Endothelial cell of umbilical vein (primary cell): ENCODE data around the gene YARS2. TPM values are rescaled to one million over a fixed set of nuclear protein-coding genes. Genes with fewer than 3 reads are reported as not detected.

Experiments
- BruUV-seq: library from RNA; stranded (reverse); fragments of 400-500 nt; replicated peaks from 2 replicates; lab custom pipeline; 2021; lab: Mats Ljungman, UMichigan
- CTCF ChIA-PET: fragments of 300-600, 350-600 bp; sonication (Branson Sonifier 250); formaldehyde crosslinking; loops from one replicate; lab custom pipeline; 2021; ENCODE audit warnings: antibody characterized with exemption, inconsistent platforms; lab: Charles Lee
- POLR2A ChIA-PET: fragments of 300-600, 350-600 bp; sonication (Branson Sonifier 250); formaldehyde crosslinking; loops from one replicate; lab custom pipeline; 2021; ENCODE audit warnings: antibody characterized with exemption, inconsistent platforms; lab: Charles Lee
- DNase-seq: peaks from one replicate; pipeline ENCODE4 v3.0.0-alpha.2; 2011; ENCODE audit warnings: low read depth, low spot score
- FAIRE-seq: peaks from 2 replicates; lab custom pipeline; 2011; peaks lifted over from hg19 to GRCh38; lab: Jason Lieb, UNC
- H2AFZ ChIP-seq: 2 replicates; pipeline ENCODE4 v1.6.0; 2012; ENCODE audit warnings: low read depth, low read length, control low read depth, inconsistent platforms
- H3K27ac ChIP-seq: 2 replicates; pipeline ENCODE4 v1.5.1; 2011; ENCODE audit warnings: low read depth, mild to moderate bottlenecking, control low read depth, low read length, moderate library complexity; ENCODE audit not compliant: insufficient read depth
- H3K27me3 ChIP-seq, 2 experiments: 2 replicates each; pipeline versions ENCODE4 v1.6.0 to v1.6.1; 2011; ENCODE audit warnings: low read length in 2 of 2, mixed read lengths in 1 of 2; ENCODE audit not compliant: control insufficient read depth in 2 of 2, insufficient read depth in 2 of 2
- H3K36me3 ChIP-seq, 2 experiments: 2 replicates in 1 of 2; 3 replicates in 1 of 2; pipeline ENCODE4 v1.5.1; 2011; ENCODE audit warnings: low read length in 2 of 2, mild to moderate bottlenecking in 1 of 2, moderate library complexity in 1 of 2; ENCODE audit not compliant: control insufficient read depth in 2 of 2, insufficient read depth in 2 of 2; ENCODE audit errors: extremely low read depth in 1 of 2
- H3K4me1 ChIP-seq: 3 replicates; pipeline ENCODE4 v1.5.1; 2011; ENCODE audit warnings: mild to moderate bottlenecking, low read length; ENCODE audit not compliant: control insufficient read depth, insufficient read depth; ENCODE audit errors: extremely low read depth
- H3K4me2 ChIP-seq: 2 replicates; pipeline ENCODE4 v1.6.1; 2011; ENCODE audit warnings: low read length, control low read depth, mixed read lengths; ENCODE audit not compliant: insufficient read depth
- H3K4me3 ChIP-seq, 3 experiments: fragments of 200-600 bp in 1 of 3; sonication (generic), shearing (Covaris generic) in 1 of 3; replicated peaks in 1 of 3; 2 replicates each; pipeline ENCODE4 v1.5.1; 2011 to 2016; ENCODE audit warnings: control low read depth in 3 of 3, low read length in 3 of 3, mild to moderate bottlenecking in 2 of 3, inconsistent platforms in 1 of 3, low read depth in 1 of 3, moderate library complexity in 1 of 3; ENCODE audit not compliant: insufficient read depth in 1 of 3
- H3K79me2 ChIP-seq: 2 replicates; pipeline ENCODE4 v1.6.0; 2012; ENCODE audit warnings: low read length, inconsistent platforms; ENCODE audit not compliant: control insufficient read depth, insufficient read depth
- H3K9ac ChIP-seq: replicated peaks from 2 replicates; pipeline ENCODE3; 2011; ENCODE audit warnings: low read length, control low read depth; ENCODE audit not compliant: insufficient read depth; ENCODE audit errors: extremely low read depth
- H3K9me1 ChIP-seq: replicated peaks from 3 replicates; pipeline ENCODE4 v1.6.0; 2011; ENCODE audit warnings: mild to moderate bottlenecking, low read length; ENCODE audit not compliant: control insufficient read depth, insufficient read depth; ENCODE audit errors: extremely low read depth
- H3K9me3 ChIP-seq: replicated peaks from 2 replicates; pipeline ENCODE4 v1.5.1; 2012; ENCODE audit warnings: low read length, inconsistent platforms; ENCODE audit not compliant: control insufficient read depth, insufficient read depth
- H4K20me1 ChIP-seq: replicated peaks from 2 replicates; pipeline ENCODE3; 2011; ENCODE audit warnings: mild to moderate bottlenecking, low read length; ENCODE audit not compliant: control insufficient read depth, insufficient read depth; ENCODE audit errors: extremely low read depth
- EZH2 ChIP-seq: IDR thresholded peaks from 2 replicates; pipeline ENCODE4 v1.6.1; 2012; ENCODE audit warnings: borderline replicate concordance, low read depth, mild to moderate bottlenecking, moderate library complexity, low read length, inconsistent platforms; ENCODE audit not compliant: severe bottlenecking
- FOS ChIP-seq: IDR thresholded peaks from 2 replicates; pipeline ENCODE4 v1.6.1; 2011; ENCODE audit warnings: mild to moderate bottlenecking, low read length, moderate library complexity, borderline replicate concordance; ENCODE audit not compliant: insufficient read depth
- GATA2 ChIP-seq: IDR thresholded peaks from 2 replicates; pipeline ENCODE4 v1.7.0; 2011; ENCODE audit warnings: low read depth, mild to moderate bottlenecking, moderate library complexity, mixed read lengths, low read length; ENCODE audit not compliant: insufficient read length, insufficient read depth
- JUN ChIP-seq: IDR thresholded peaks from 2 replicates; pipeline ENCODE4 v1.6.1; 2011; ENCODE audit warnings: borderline replicate concordance, low read depth; ENCODE audit not compliant: insufficient read length, insufficient read depth
- MYC ChIP-seq: IDR thresholded peaks from one replicate; pipeline ENCODE4 v1.6.1; 2011; ENCODE audit warnings: mild to moderate bottlenecking, low read depth, low read length
- POLR2A ChIP-seq: IDR thresholded peaks from 2 replicates; pipeline ENCODE4 v1.6.1; 2012; ENCODE audit warnings: low read depth, mild to moderate bottlenecking, control low read depth, low read length
- POLR2AphosphoS5 ChIP-seq: IDR thresholded peaks from 2 replicates; pipeline ENCODE4 v1.6.1; 2012; ENCODE audit warnings: low read depth, mild to moderate bottlenecking, control low read depth, low read length, moderate library complexity; ENCODE audit not compliant: insufficient read depth
- dilution Hi-C: fragments of 300-500 bp; cut with MboI; formaldehyde crosslinking; loops from one replicate; pipeline ENCODE4 v1.15.0; 2019; ENCODE audit warnings: low sequenced_read_pairs; ENCODE audit not compliant: extremely low pct_ligation_motif_present
- intact Hi-C: fragments of 100-400 bp; cut with micrococcal nuclease; formaldehyde crosslinking; loops from one replicate; pipeline ENCODE4 v1.10.0; 2022
- polyA plus RNA-seq, 4 experiments: library from polyadenylated mRNA; depleted of rRNA in 3 of 4; stranded (reverse) in 3 of 4; unstranded in 1 of 4; fragments of >200 nt; gene quantifications; 2 replicates each; pipeline versions ENCODE4 v1.2.1 to v1.2.3, GENCODE V29; 2011 to 2012; ENCODE audit warnings: missing spikeins in 1 of 4
- total RNA-seq: library from RNA; stranded (reverse); gene quantifications from 2 replicates; pipeline ENCODE4 v1.2.3, GENCODE V29; 2021
- TF ChIP-seq, protein P1 (sequence below): IDR thresholded peaks from 2 replicates; pipeline ENCODE4 v1.6.1; 2011; ENCODE audit not compliant: insufficient read depth, insufficient read length
- TF ChIP-seq, protein P2 (sequence below), 2 donors: IDR thresholded peaks; 1 replicate in 1 of 2; 2 replicates in 1 of 2; pipeline ENCODE4 v1.5.1; 2011; ENCODE audit warnings: low read length in 2 of 2, mild to moderate bottlenecking in 2 of 2, moderate library complexity in 2 of 2, control low read depth in 1 of 2, inconsistent platforms in 1 of 2, low read depth in 1 of 2; ENCODE audit not compliant: insufficient read depth in 1 of 2; ENCODE audit errors: extremely low read depth in 1 of 2

Gene YARS2
- total and polyA plus RNA-seq, 2 donors (not counting 3 experiments of a cell fraction or from before 2014, with no cell fraction given), result 24.6 to 26.8 TPM

DNA sequence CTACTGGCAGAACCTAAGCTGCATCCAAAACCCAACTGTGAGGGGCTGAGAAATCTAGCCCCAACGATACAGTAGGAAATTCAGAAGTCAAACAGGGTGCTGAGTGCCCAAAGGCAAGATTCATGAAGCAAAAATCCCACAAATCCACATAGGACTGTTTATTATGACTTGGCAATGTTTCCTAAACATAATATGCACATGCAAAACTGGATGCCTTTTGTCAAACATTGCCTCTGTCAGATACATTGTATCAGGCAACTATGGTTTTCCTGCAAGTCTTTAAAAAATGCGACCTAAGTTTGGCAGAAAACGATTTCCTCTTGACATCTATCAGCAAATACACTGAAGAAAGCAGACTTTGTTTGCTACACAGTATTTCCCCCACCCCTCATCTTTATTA lies 27.3 kb upstream of the YARS2 start:
- Histone ChIP-seq H3K9me1 (no peaks in the 10 kb centered on the region), H4K20me1 (no peaks in the 10 kb centered on the region), H3K4me3 (no peak overlapping the region), H3K9ac (no peak overlapping the region), H3K36me3 (no peaks in the 10 kb centered on the region), H3K79me2 (no peaks in the 10 kb centered on the region), H3K27ac (no peak overlapping the region), H2AFZ (no peak overlapping the region), H3K27me3 (peaks cover 18 to 21% of the 10 kb centered on the region in 2 experiments), H3K9me3 (no peaks in the 10 kb centered on the region), H3K4me2 (no peak overlapping the region), H3K4me1 (no peaks in the 10 kb centered on the region)
- BruUV-seq, result no TSS peak
- FAIRE-seq (no peak), DNase-seq (no peak)
- intact Hi-C loops (no loop called here), dilution Hi-C loops (no loop called here)
- POLR2A ChIA-PET, result no interaction called here
- TF ChIP-seq GATA2, result no peak
- TF ChIP-seq FOS, result no peak
- no peak for TF ChIP-seq POLR2A
- no peak for TF ChIP-seq EZH2
- TF ChIP-seq POLR2AphosphoS5, result no peak
- TF ChIP-seq, protein P1, sequence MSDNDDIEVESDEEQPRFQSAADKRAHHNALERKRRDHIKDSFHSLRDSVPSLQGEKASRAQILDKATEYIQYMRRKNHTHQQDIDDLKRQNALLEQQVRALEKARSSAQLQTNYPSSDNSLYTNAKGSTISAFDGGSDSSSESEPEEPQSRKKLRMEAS, result no peak
- TF ChIP-seq, protein P2, sequence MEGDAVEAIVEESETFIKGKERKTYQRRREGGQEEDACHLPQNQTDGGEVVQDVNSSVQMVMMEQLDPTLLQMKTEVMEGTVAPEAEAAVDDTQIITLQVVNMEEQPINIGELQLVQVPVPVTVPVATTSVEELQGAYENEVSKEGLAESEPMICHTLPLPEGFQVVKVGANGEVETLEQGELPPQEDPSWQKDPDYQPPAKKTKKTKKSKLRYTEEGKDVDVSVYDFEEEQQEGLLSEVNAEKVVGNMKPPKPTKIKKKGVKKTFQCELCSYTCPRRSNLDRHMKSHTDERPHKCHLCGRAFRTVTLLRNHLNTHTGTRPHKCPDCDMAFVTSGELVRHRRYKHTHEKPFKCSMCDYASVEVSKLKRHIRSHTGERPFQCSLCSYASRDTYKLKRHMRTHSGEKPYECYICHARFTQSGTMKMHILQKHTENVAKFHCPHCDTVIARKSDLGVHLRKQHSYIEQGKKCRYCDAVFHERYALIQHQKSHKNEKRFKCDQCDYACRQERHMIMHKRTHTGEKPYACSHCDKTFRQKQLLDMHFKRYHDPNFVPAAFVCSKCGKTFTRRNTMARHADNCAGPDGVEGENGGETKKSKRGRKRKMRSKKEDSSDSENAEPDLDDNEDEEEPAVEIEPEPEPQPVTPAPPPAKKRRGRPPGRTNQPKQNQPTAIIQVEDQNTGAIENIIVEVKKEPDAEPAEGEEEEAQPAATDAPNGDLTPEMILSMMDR (IDR thresholded peaks at IDR 0.05; ENCODE audit: extremely low read depth in 1 of 2, insufficient read depth in 1 of 2, low read depth in 1 of 2, low read length in 2 of 2), result no peak
- TF ChIP-seq MYC, result no peak
- TF ChIP-seq JUN, result no peak
- CTCF ChIA-PET, result no interaction called here
